PC-3 (cell line): ENCODE results near the gene ARHGEF28. TPM values are rescaled to one million over a fixed set of nuclear protein-coding genes. Genes with fewer than 3 reads are reported as not detected.

Experiments used
- ATAC-seq: fragments of 200-7000 bp; cut with Tn5 transposase; 2 replicates; pipeline ENCODE4 v1.9.1; 2020; ENCODE audit warnings: mild to moderate bottlenecking, moderate library complexity
- BruUV-seq: library from RNA; stranded (reverse); fragments of 400-500 nt; replicated peaks from 2 replicates; lab custom pipeline; 2021; lab: Mats Ljungman, UMichigan
- CTCF ChIA-PET: fragments of 300-600 bp; sonication (Branson Sonifier 250); formaldehyde crosslinking; loops from one replicate; lab custom pipeline; 2022; ENCODE audit warnings: antibody characterized with exemption; lab: Charles Lee
- POLR2A ChIA-PET: fragments of 300-600 bp; sonication (Branson Sonifier 250); formaldehyde crosslinking; loops from one replicate; lab custom pipeline; 2022; ENCODE audit warnings: antibody characterized with exemption; ENCODE audit not compliant: unreplicated experiment; lab: Charles Lee
- DNase-seq: peaks from one replicate; pipeline ENCODE4 v3.0.0-alpha.2; 2015
- H2AFZ ChIP-seq: fragments of 300-600 bp; sonication (generic); 2 replicates; pipeline ENCODE4 v1.6.0; 2016; ENCODE audit warnings: antibody characterized with exemption, low read length
- H3F3A ChIP-seq: fragments of 300-600 bp; sonication (generic); one replicate; pipeline ENCODE4 v1.6.0; 2017; ENCODE audit warnings: antibody characterized with exemption, low read length, control low read depth, mild to moderate bottlenecking; ENCODE audit not compliant: unreplicated experiment
- H3K27ac ChIP-seq: fragments of 300-600 bp; sonication (generic); 2 replicates; pipeline ENCODE4 v1.5.1; 2016; ENCODE audit warnings: mild to moderate bottlenecking, low read length
- H3K27me3 ChIP-seq: fragments of 300-600 bp; sonication (generic); 2 replicates; pipeline ENCODE4 v1.6.1; 2016; ENCODE audit warnings: low read length, mixed read lengths
- H3K36me3 ChIP-seq: fragments of 300-600 bp; sonication (generic); 2 replicates; pipeline ENCODE4 v1.6.1; 2016; ENCODE audit warnings: low read depth, mixed run types, low read length, mixed read lengths
- H3K4me1 ChIP-seq: fragments of 300-600 bp; sonication (generic); 2 replicates; pipeline ENCODE4 v1.5.1; 2016; ENCODE audit warnings: low read length; ENCODE audit not compliant: insufficient read depth
- H3K4me2 ChIP-seq: fragments of 300-600 bp; sonication (generic); 2 replicates; pipeline ENCODE4 v1.6.0; 2016; ENCODE audit warnings: low read length
- H3K4me3 ChIP-seq: fragments of 300-600 bp; sonication (generic); 2 replicates; pipeline ENCODE4 v1.5.1; 2016; ENCODE audit warnings: mild to moderate bottlenecking, low read length, mixed read lengths
- H3K79me2 ChIP-seq: fragments of 300-600 bp; sonication (generic); 2 replicates; pipeline ENCODE4 v1.6.1; 2017; ENCODE audit warnings: low read length, mixed read lengths
- H3K9ac ChIP-seq: fragments of 300-600 bp; sonication (generic); 2 replicates; pipeline ENCODE4 v1.6.0; 2016; ENCODE audit warnings: mild to moderate bottlenecking, low read length
- H3K9me2 ChIP-seq: fragments of 300-600 bp; sonication (generic); replicated peaks from 2 replicates; pipeline ENCODE4 v1.6.1; 2016; ENCODE audit warnings: mixed run types, low read length, mixed read lengths
- H3K9me3 ChIP-seq: fragments of 300-600 bp; sonication (generic); 2 replicates; pipeline ENCODE4 v1.6.1; 2016; ENCODE audit warnings: low read length, mixed read lengths
- H4K20me1 ChIP-seq: fragments of 300-600 bp; sonication (generic); 2 replicates; pipeline ENCODE4 v1.6.1; 2016; ENCODE audit warnings: low read length, mixed read lengths
- CTCF ChIP-seq: fragments of 300-600 bp; sonication (generic); conservative IDR thresholded peaks from 2 replicates; pipeline ENCODE4 v1.5.1; 2017; ENCODE audit warnings: antibody characterized with exemption, low read depth, mild to moderate bottlenecking, low read length
- EZH2 ChIP-seq: fragments of 300-600 bp; sonication (generic); IDR thresholded peaks from one replicate; pipeline ENCODE4 v1.6.1; 2017; ENCODE audit warnings: antibody characterized with exemption, mild to moderate bottlenecking, low read length; ENCODE audit not compliant: unreplicated experiment
- EZH2phosphoT487 ChIP-seq: fragments of 300-600 bp; sonication (generic); IDR thresholded peaks from 2 replicates; pipeline ENCODE4 v1.6.1; 2018; ENCODE audit warnings: mild to moderate bottlenecking, antibody characterized with exemption, low read length, borderline replicate concordance
- intact Hi-C: fragments of 100-400 bp; cut with micrococcal nuclease; formaldehyde crosslinking; loops from 2 replicates; pipeline ENCODE4 v1.9.0; 2023
- total RNA-seq: library from RNA; depleted of rRNA; stranded (reverse); fragments of >200 nt; gene quantifications from 2 replicates; pipeline ENCODE4 v1.2.3, GENCODE V29; 2014

Gene ARHGEF28
- total RNA-seq, 1 experiment from 2014 or later = 24.2 TPM

- no peak for TF ChIP-seq EZH2
- ChIA-PET CTCF (no interaction called here), POLR2A (no interaction called here)
- ATAC-seq = no peak
- H3K4me3 ChIP-seq = no peak overlapping the region
- no peak overlapping the region for H2AFZ ChIP-seq
- no peaks in the 10 kb centered on the region for H3K9me2 ChIP-seq
- intact Hi-C loops = no loop called here
- no peaks in the 10 kb centered on the region for H4K20me1 ChIP-seq
- no TSS peak for BruUV-seq
- no peak overlapping the region for H3K4me2 ChIP-seq
- DNase-seq = no peak
- no peak overlapping the region for H3K9ac ChIP-seq
- no peaks in the 10 kb centered on the region for H3F3A ChIP-seq
- no peaks in the 10 kb centered on the region for H3K79me2 ChIP-seq
- no peaks in the 10 kb centered on the region for H3K27me3 ChIP-seq
- no peaks in the 10 kb centered on the region for H3K4me1 ChIP-seq
- no peak overlapping the region for H3K27ac ChIP-seq
- no peaks in the 10 kb centered on the region for H3K9me3 ChIP-seq
- H3K36me3 ChIP-seq = no peaks in the 10 kb centered on the region
Measured at GRCh38 chr5:73909474-73909873, 283.5 kb downstream of the ARHGEF28 start.

GRCh38 chr5:73911761-73912393 is 285.9 kb downstream of the ARHGEF28 start:
- H3K27ac ChIP-seq = no peak overlapping the region
- no peaks in the 10 kb centered on the region for H3K79me2 ChIP-seq
- H3K4me1 ChIP-seq = no peaks in the 10 kb centered on the region
- no peak overlapping the region for H3K4me3 ChIP-seq
- no peak overlapping the region for H3K9ac ChIP-seq
- H3F3A ChIP-seq = no peaks in the 10 kb centered on the region
- DNase-seq (no peak), ATAC-seq (no peak)
- H3K27me3 ChIP-seq = no peaks in the 10 kb centered on the region
- no peak overlapping the region for H2AFZ ChIP-seq
- no peak for TF ChIP-seq EZH2
- TF ChIP-seq CTCF = no peak
- no peak for TF ChIP-seq EZH2phosphoT487
- H4K20me1 ChIP-seq = no peaks in the 10 kb centered on the region
- H3K4me2 ChIP-seq = no peak overlapping the region
- intact Hi-C loops = no loop called here
- ChIA-PET POLR2A (no interaction called here), CTCF (no interaction called here)
- no peaks in the 10 kb centered on the region for H3K36me3 ChIP-seq
- BruUV-seq = no TSS peak
- H3K9me3 ChIP-seq = no peaks in the 10 kb centered on the region
- no peaks in the 10 kb centered on the region for H3K9me2 ChIP-seq

- Histone ChIP-seq H2AFZ (no peak overlapping the region), H3K4me1 (no peaks in the 10 kb centered on the region), H3K4me2 (no peak overlapping the region), H3K36me3 (no peaks in the 10 kb centered on the region), H3K79me2 (no peaks in the 10 kb centered on the region), H3K27me3 (no peaks in the 10 kb centered on the region), H3K9me2 (no peaks in the 10 kb centered on the region), H3K4me3 (no peak overlapping the region), H3F3A (no peaks in the 10 kb centered on the region), H3K27ac (no peak overlapping the region), H3K9ac (no peak overlapping the region), H3K9me3 (no peaks in the 10 kb centered on the region), H4K20me1 (no peaks in the 10 kb centered on the region)
- ChIA-PET POLR2A (interaction anchor here (0.7 kb wide), 1 partner anchor 202 kb away, joined by 3 read pairs; no protein-coding TSS in a partner anchor), CTCF (no interaction called here)
- no TSS peak for BruUV-seq
- DNase-seq = no peak
- intact Hi-C loops = no loop called here
- ATAC-seq = no peak
- no peak for TF ChIP-seq EZH2phosphoT487
- TF ChIP-seq EZH2 = no peak
- no peak for TF ChIP-seq CTCF
Measured at GRCh38 chr5:73912821-73913271, 286.9 kb downstream of the ARHGEF28 start.
